ENCODE results near the gene POLR2B. TPM values are rescaled to one million over a fixed set of nuclear protein-coding genes. Genes with fewer than 3 reads are reported as not detected.
"Not testable (repeated sequence)": the region's sequence is repeated elsewhere in the genome, so short reads cannot be mapped to it uniquely, and the experiment has no call there.

Gene POLR2B
- polyA plus RNA-seq (2013, experiment 1 of 2) = 76.2 TPM
- 74.4 TPM for polyA plus RNA-seq (2013, experiment 2 of 2)

GRCh38 chr4:56978750-56979303 lies at the start of gene POLR2B:
Gene POLR2B (plus strand): TSS chr4:56978896. CDS start chr4:56978986, 90 bp downstream.
- Histone ChIP-seq H2AK5ac (ENCODE audit: low read length) (peak within 1 kb of the TSS; percentile 62), H3K4me3 (ENCODE audit: low read length) (peak within 1 kb of the TSS; percentile 100), H2BK120ac (ENCODE audit: low read depth, low read length) (no peak within 1 kb of the TSS), H3K23ac (ENCODE audit: low read length) (peak within 1 kb of the TSS; percentile 73), H2BK5ac (ENCODE audit: low read length) (peak within 1 kb of the TSS; percentile 72), H3K79me1 (ENCODE audit: low read length) (peaks cover 10% of the 10 kb centered on the region), H3K36me3 (ENCODE audit: control insufficient read depth, insufficient read depth, low read length) (no peaks in the 10 kb centered on the region), H3K27me3 (ENCODE audit: insufficient read depth, low read length, poor library complexity) (no peaks in the 10 kb centered on the region), H2BK15ac (replicated peaks; ENCODE audit: low read depth) (no peak within 1 kb of the TSS), H3K4me1 (ENCODE audit: control insufficient read depth, low read depth, low read length) (peaks cover 2% of the 10 kb centered on the region), H4K8ac (ENCODE audit: low read depth, low read length) (no peak within 1 kb of the TSS), H3K18ac (ENCODE audit: low read length) (no peak within 1 kb of the TSS), H3K79me2 (ENCODE audit: control insufficient read depth, insufficient read depth, low read length) (peaks cover 64% of the 10 kb centered on the region), H3K9ac (ENCODE audit: low read length) (peak within 1 kb of the TSS; percentile 100), H3K27ac (ENCODE audit: low read depth, low read length) (peak within 1 kb of the TSS; percentile 47), H3K56ac (ENCODE audit: low read length) (peak within 1 kb of the TSS; percentile 100), H4K5ac (ENCODE audit: low read length) (no peak within 1 kb of the TSS), H3K4ac (ENCODE audit: low read depth, low read length) (no peak within 1 kb of the TSS), H3K4me2 (ENCODE audit: low read length) (peak within 1 kb of the TSS; percentile 94)
- peak; percentile 99 for DNase-seq
- WGBS (ENCODE audit: extremely low coverage, insufficient coverage, low lambda C conversion rate) = no CpG with 5 or more reads among the region's 37 CpGs

- peaks cover 2% of the 10 kb centered on the region for H3K79me2 ChIP-seq (ENCODE audit: control insufficient read depth, insufficient read depth, low read length)
- no peak overlapping the region for H3K4me3 ChIP-seq (ENCODE audit: low read length)
- H3K4ac ChIP-seq (ENCODE audit: low read depth, low read length) = no peak overlapping the region
- no peak overlapping the region for H2BK15ac ChIP-seq (replicated peaks; ENCODE audit: low read depth)
- H4K8ac ChIP-seq (ENCODE audit: low read depth, low read length) = no peak overlapping the region
- peaks cover 3% of the 10 kb centered on the region for H3K36me3 ChIP-seq (ENCODE audit: control insufficient read depth, insufficient read depth, low read length)
- no CpG with 5 or more reads among the region's 7 CpGs for WGBS (ENCODE audit: extremely low coverage, insufficient coverage, low lambda C conversion rate)
- no peak overlapping the region for H3K4me2 ChIP-seq (ENCODE audit: low read length)
- no peaks in the 10 kb centered on the region for H3K27me3 ChIP-seq (ENCODE audit: insufficient read depth, low read length, poor library complexity)
- no peak overlapping the region for H2BK120ac ChIP-seq (ENCODE audit: low read depth, low read length)
- no peak overlapping the region for H3K18ac ChIP-seq (ENCODE audit: low read length)
- H2AK5ac ChIP-seq (ENCODE audit: low read length) = no peak overlapping the region
- H3K23ac ChIP-seq (ENCODE audit: low read length) = no peak overlapping the region
- H3K27ac ChIP-seq (ENCODE audit: low read depth, low read length) = no peak overlapping the region
- H3K4me1 ChIP-seq (ENCODE audit: control insufficient read depth, low read depth, low read length) = no peaks in the 10 kb centered on the region
- H3K56ac ChIP-seq (ENCODE audit: low read length) = no peak overlapping the region
- H4K5ac ChIP-seq (ENCODE audit: low read length) = no peak overlapping the region
- H3K9ac ChIP-seq (ENCODE audit: low read length) = no peak overlapping the region
- DNase-seq = no peak
- peaks cover 5% of the 10 kb centered on the region for H3K79me1 ChIP-seq (ENCODE audit: low read length)
- no peak overlapping the region for H2BK5ac ChIP-seq (ENCODE audit: low read length)
Measured at GRCh38 chr4:56930638-56931037, 48.1 kb upstream of the POLR2B start.

- Histone ChIP-seq H3K18ac (ENCODE audit: low read length) (no peak overlapping the region), H3K79me2 (ENCODE audit: control insufficient read depth, insufficient read depth, low read length) (peaks cover 2% of the 10 kb centered on the region), H3K79me1 (ENCODE audit: low read length) (peaks cover 5% of the 10 kb centered on the region), H2BK5ac (ENCODE audit: low read length) (no peak overlapping the region), H3K4me2 (ENCODE audit: low read length) (no peak overlapping the region), H2BK15ac (replicated peaks; ENCODE audit: low read depth) (no peak overlapping the region), H3K23ac (ENCODE audit: low read length) (no peak overlapping the region), H4K8ac (ENCODE audit: low read depth, low read length) (no peak overlapping the region), H2AK5ac (ENCODE audit: low read length) (no peak overlapping the region), H3K27ac (ENCODE audit: low read depth, low read length) (no peak overlapping the region), H3K4me3 (ENCODE audit: low read length) (no peak overlapping the region), H2BK120ac (ENCODE audit: low read depth, low read length) (no peak overlapping the region), H3K27me3 (ENCODE audit: insufficient read depth, low read length, poor library complexity) (no peaks in the 10 kb centered on the region), H3K36me3 (ENCODE audit: control insufficient read depth, insufficient read depth, low read length) (peaks cover 3% of the 10 kb centered on the region), H3K56ac (ENCODE audit: low read length) (no peak overlapping the region), H4K5ac (ENCODE audit: low read length) (no peak overlapping the region), H3K9ac (ENCODE audit: low read length) (no peak overlapping the region), H3K4me1 (ENCODE audit: control insufficient read depth, low read depth, low read length) (no peaks in the 10 kb centered on the region), H3K4ac (ENCODE audit: low read depth, low read length) (no peak overlapping the region)
- no CpG with 5 or more reads among the region's 4 CpGs for WGBS (ENCODE audit: extremely low coverage, insufficient coverage, low lambda C conversion rate)
- no peak for DNase-seq
Measured at GRCh38 chr4:56931924-56932323, 46.8 kb upstream of the POLR2B start.

GRCh38 chr4:56937262-56937661 lies 41.4 kb upstream of the POLR2B start:
- no peak overlapping the region for H3K27ac ChIP-seq (ENCODE audit: low read depth, low read length)
- H4K5ac ChIP-seq (ENCODE audit: low read length) = no peak overlapping the region

GRCh38 chr4:56939826-56940225 lies 38.9 kb upstream of the POLR2B start:
- not testable (repeated sequence) for H3K4me2 ChIP-seq (ENCODE audit: low read length); H2BK5ac ChIP-seq (ENCODE audit: low read length); H3K23ac ChIP-seq (ENCODE audit: low read length); H3K4me1 ChIP-seq (ENCODE audit: control insufficient read depth, low read depth, low read length); H2AK5ac ChIP-seq (ENCODE audit: low read length); H3K18ac ChIP-seq (ENCODE audit: low read length); H3K79me2 ChIP-seq (ENCODE audit: control insufficient read depth, insufficient read depth, low read length); H3K27ac ChIP-seq (ENCODE audit: low read depth, low read length); H2BK120ac ChIP-seq (ENCODE audit: low read depth, low read length); H4K5ac ChIP-seq (ENCODE audit: low read length); H3K56ac ChIP-seq (ENCODE audit: low read length); H3K27me3 ChIP-seq (ENCODE audit: insufficient read depth, low read length, poor library complexity); H3K36me3 ChIP-seq (ENCODE audit: control insufficient read depth, insufficient read depth, low read length); H3K79me1 ChIP-seq (ENCODE audit: low read length); H3K4ac ChIP-seq (ENCODE audit: low read depth, low read length); H4K8ac ChIP-seq (ENCODE audit: low read depth, low read length); H3K4me3 ChIP-seq (ENCODE audit: low read length); H3K9ac ChIP-seq (ENCODE audit: low read length); H2BK15ac ChIP-seq (replicated peaks; ENCODE audit: low read depth); DNase-seq
- WGBS (ENCODE audit: extremely low coverage, insufficient coverage, low lambda C conversion rate) = no CpG with 5 or more reads among the region's 14 CpGs

More at GRCh38 chr4:56937262-56937661, 41.4 kb upstream of the POLR2B start:
- Histone ChIP-seq H3K4me1 (ENCODE audit: control insufficient read depth, low read depth, low read length) (no peaks in the 10 kb centered on the region), H3K27me3 (ENCODE audit: insufficient read depth, low read length, poor library complexity) (no peaks in the 10 kb centered on the region), H3K79me1 (ENCODE audit: low read length) (peaks cover 2% of the 10 kb centered on the region), H3K4me2 (ENCODE audit: low read length) (no peak overlapping the region), H3K4me3 (ENCODE audit: low read length) (no peak overlapping the region), H2AK5ac (ENCODE audit: low read length) (no peak overlapping the region), H3K18ac (ENCODE audit: low read length) (no peak overlapping the region), H4K8ac (ENCODE audit: low read depth, low read length) (no peak overlapping the region), H3K56ac (ENCODE audit: low read length) (no peak overlapping the region), H3K4ac (ENCODE audit: low read depth, low read length) (no peak overlapping the region), H3K9ac (ENCODE audit: low read length) (no peak overlapping the region), H3K23ac (ENCODE audit: low read length) (no peak overlapping the region), H2BK120ac (ENCODE audit: low read depth, low read length) (no peak overlapping the region), H2BK15ac (replicated peaks; ENCODE audit: low read depth) (no peak overlapping the region), H3K79me2 (ENCODE audit: control insufficient read depth, insufficient read depth, low read length) (no peaks in the 10 kb centered on the region), H3K36me3 (ENCODE audit: control insufficient read depth, insufficient read depth, low read length) (no peaks in the 10 kb centered on the region), H2BK5ac (ENCODE audit: low read length) (no peak overlapping the region)
- DNase-seq = no peak
- WGBS (ENCODE audit: extremely low coverage, insufficient coverage, low lambda C conversion rate) = no CpG with 5 or more reads among the region's 6 CpGs

GRCh38 chr4:56940403-56940802 lies 38.3 kb upstream of the POLR2B start:
- no CpG with 5 or more reads among the region's 12 CpGs for WGBS (ENCODE audit: extremely low coverage, insufficient coverage, low lambda C conversion rate)
- Histone ChIP-seq H3K18ac (ENCODE audit: low read length) (no peak overlapping the region), H3K56ac (ENCODE audit: low read length) (no peak overlapping the region), H2BK15ac (replicated peaks; ENCODE audit: low read depth) (no peak overlapping the region), H3K4me3 (ENCODE audit: low read length) (no peak overlapping the region), H3K9ac (ENCODE audit: low read length) (no peak overlapping the region), H2AK5ac (ENCODE audit: low read length) (no peak overlapping the region), H3K79me2 (ENCODE audit: control insufficient read depth, insufficient read depth, low read length) (no peaks in the 10 kb centered on the region), H4K8ac (ENCODE audit: low read depth, low read length) (no peak overlapping the region), H3K36me3 (ENCODE audit: control insufficient read depth, insufficient read depth, low read length) (no peaks in the 10 kb centered on the region), H3K4me1 (ENCODE audit: control insufficient read depth, low read depth, low read length) (no peaks in the 10 kb centered on the region), H3K27me3 (ENCODE audit: insufficient read depth, low read length, poor library complexity) (no peaks in the 10 kb centered on the region), H3K4ac (ENCODE audit: low read depth, low read length) (no peak overlapping the region), H3K27ac (ENCODE audit: low read depth, low read length) (no peak overlapping the region), H3K23ac (ENCODE audit: low read length) (no peak overlapping the region), H3K79me1 (ENCODE audit: low read length) (no peaks in the 10 kb centered on the region), H4K5ac (ENCODE audit: low read length) (no peak overlapping the region), H3K4me2 (ENCODE audit: low read length) (no peak overlapping the region), H2BK5ac (ENCODE audit: low read length) (no peak overlapping the region), H2BK120ac (ENCODE audit: low read depth, low read length) (no peak overlapping the region)
- DNase-seq = no peak

Measured in mesendoderm (in vitro differentiated cells).